Measurements from ENCODE around the gene APLP2.

The APLP2 gene

DNA sequence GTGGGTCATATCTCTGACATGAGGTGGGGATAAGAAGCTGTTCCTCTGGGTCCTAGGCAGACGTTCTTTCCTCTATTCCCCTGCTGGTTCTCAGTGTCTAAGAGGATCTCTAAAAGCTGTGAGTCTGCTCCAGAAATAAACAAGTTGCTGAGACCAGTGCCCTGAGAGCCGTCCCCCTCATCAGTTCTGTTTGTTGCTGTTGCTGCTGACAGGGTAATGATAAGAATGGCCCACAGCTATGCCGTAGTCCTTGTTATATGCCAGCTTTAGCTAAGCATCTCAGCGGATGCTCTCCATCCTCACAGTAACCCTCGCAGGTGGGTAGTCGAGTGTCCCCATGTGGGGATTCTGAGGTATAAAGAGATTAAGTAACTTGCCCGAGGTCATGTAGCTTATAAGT, 66.4 kb downstream of the APLP2 start:
- no peak overlapping the region for H3K27ac ChIP-seq (ENCODE audit: low read depth, low read length)
- H3K9ac ChIP-seq (ENCODE audit: low read length in 5 of 5): no peak overlapping the region
- no peak overlapping the region for H3K4me3 ChIP-seq (ENCODE audit: low read depth in 1 of 5, low read length in 5 of 5)
- no peaks in the 10 kb centered on the region for H3K9me3 ChIP-seq (ENCODE audit: control insufficient read depth in 5 of 5, low read length in 5 of 5)
- peaks cover 0 to 79% (median 56%) of the 10 kb centered on the region in 5 donors for H3K36me3 ChIP-seq (ENCODE audit: control insufficient read depth in 5 of 5, insufficient read depth in 5 of 5, low read length in 5 of 5)
- H3K27me3 ChIP-seq (ENCODE audit: control insufficient read depth in 5 of 5, insufficient read depth in 4 of 5, low read length in 5 of 5): no peaks in the 10 kb centered on the region
- H3K4me1 ChIP-seq (ENCODE audit: control insufficient read depth in 5 of 5, insufficient read depth in 5 of 5, low read length in 5 of 5): peaks cover 0 to 10% (median 5%) of the 10 kb centered on the region in 5 donors

DNA sequence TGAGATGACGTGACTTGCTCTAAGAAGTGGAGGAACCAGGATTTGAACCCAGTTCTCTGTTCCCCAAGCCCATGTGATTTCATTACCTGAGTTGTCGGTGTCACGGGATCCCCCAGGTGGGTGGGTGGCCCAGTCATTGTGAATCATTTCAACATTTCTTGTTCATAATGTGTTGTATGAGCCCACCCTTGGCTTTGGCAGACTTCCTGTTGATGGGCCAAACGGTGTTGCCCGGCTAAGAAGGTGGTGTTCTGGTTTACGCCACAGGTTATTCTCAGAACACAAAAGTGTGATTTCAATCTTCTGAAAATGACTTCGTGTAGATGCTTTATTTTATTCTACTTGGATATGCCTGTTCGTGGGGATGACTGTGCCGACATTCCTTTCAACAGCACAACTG, 68.3 kb downstream of the APLP2 start:
- H3K4me1 ChIP-seq (ENCODE audit: control insufficient read depth in 5 of 5, insufficient read depth in 5 of 5, low read length in 5 of 5): peaks cover 0 to 25% (median 14%) of the 10 kb centered on the region in 5 donors
- H3K27me3 ChIP-seq (ENCODE audit: control insufficient read depth in 5 of 5, insufficient read depth in 4 of 5, low read length in 5 of 5): no peaks in the 10 kb centered on the region
- H3K9ac ChIP-seq (ENCODE audit: low read length in 5 of 5): no peak overlapping the region
- H3K4me3 ChIP-seq (ENCODE audit: low read depth in 1 of 5, low read length in 5 of 5): no peak overlapping the region
- H3K27ac ChIP-seq (ENCODE audit: low read depth, low read length): no peak overlapping the region
- peaks cover 0 to 83% (median 66%) of the 10 kb centered on the region in 5 donors for H3K36me3 ChIP-seq (ENCODE audit: control insufficient read depth in 5 of 5, insufficient read depth in 5 of 5, low read length in 5 of 5)
- H3K9me3 ChIP-seq (ENCODE audit: control insufficient read depth in 5 of 5, low read length in 5 of 5): no peaks in the 10 kb centered on the region

DNA sequence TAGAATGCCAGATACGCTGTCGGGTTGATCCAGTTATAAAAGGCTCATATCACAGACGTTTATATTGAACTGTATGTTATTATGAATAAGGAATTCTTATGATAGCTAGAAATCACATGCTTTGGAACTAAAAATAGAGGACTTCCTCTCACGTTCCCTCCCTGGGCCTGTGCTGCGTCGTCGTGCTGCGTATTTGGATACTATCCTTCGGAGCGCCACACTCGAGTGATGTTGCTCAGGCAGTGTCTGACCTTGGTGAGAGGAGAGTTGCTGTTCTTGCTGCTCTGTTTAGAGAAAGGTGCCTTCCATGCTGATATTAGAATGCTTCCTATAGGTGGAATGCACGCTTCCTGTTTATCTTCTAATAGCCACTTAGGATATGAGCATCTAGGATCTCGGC, 69.7 kb downstream of the APLP2 start:
- Histone ChIP-seq H3K9ac (ENCODE audit: low read length in 5 of 5) (no peak overlapping the region), H3K27ac (ENCODE audit: low read depth, low read length) (no peak overlapping the region), H3K27me3 (ENCODE audit: control insufficient read depth in 5 of 5, insufficient read depth in 4 of 5, low read length in 5 of 5) (no peaks in the 10 kb centered on the region)

DNA sequence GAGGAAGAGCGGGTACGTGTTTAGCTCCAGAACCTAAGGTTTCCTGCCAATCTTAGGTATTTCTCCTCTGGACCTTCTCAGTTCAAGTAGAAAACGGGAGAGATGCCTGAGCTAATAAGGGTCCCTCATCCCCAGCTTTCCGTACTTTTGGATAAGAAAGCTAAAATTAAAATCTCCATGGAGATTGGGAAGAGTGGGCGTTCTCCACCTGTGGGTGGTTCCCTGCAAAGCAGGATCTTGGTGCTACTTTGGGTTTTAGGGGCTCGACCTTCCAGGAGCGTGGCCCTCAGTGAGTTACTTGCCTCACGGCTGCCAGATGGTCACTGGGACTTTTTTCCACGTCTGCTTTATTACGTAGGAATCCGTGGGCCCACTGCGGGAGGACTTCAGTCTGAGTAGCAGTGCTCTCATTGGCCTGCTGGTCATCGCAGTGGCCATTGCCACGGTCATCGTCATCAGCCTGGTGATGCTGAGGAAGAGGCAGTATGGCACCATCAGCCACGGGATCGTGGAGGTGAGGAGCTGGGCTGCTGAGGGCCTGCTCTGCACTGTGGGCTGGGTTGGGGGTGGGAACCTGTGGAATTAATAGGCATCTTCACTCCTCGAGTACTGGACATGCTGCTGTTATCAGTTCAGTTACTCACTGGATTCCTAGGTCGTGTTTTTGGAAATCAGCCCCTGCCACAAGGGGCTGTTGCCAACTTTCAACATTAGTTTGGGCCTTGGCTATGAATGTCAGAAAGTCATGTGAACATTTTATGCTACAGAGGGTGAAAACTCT, 72.1 kb downstream of the APLP2 start:
- Histone ChIP-seq H3K4me3 (ENCODE audit: low read depth in 1 of 5, low read length in 5 of 5) (no peak overlapping the region), H3K27ac (ENCODE audit: low read depth, low read length) (no peak overlapping the region), H3K9ac (ENCODE audit: low read length in 5 of 5) (peak overlapping the region in 1 of 5 donors; percentile 20), H3K9me3 (ENCODE audit: control insufficient read depth in 5 of 5, low read length in 5 of 5) (no peaks in the 10 kb centered on the region), H3K36me3 (ENCODE audit: control insufficient read depth in 5 of 5, insufficient read depth in 5 of 5, low read length in 5 of 5) (peaks cover 6 to 71% (median 58%) of the 10 kb centered on the region in 5 donors), H3K27me3 (ENCODE audit: control insufficient read depth in 5 of 5, insufficient read depth in 4 of 5, low read length in 5 of 5) (no peaks in the 10 kb centered on the region), H3K4me1 (ENCODE audit: control insufficient read depth in 5 of 5, insufficient read depth in 5 of 5, low read length in 5 of 5) (peaks cover 5 to 55% (median 35%) of the 10 kb centered on the region in 5 donors)

More for the DNA sequence above, 69.7 kb downstream of the APLP2 start:
- peaks cover 0 to 34% (median 20%) of the 10 kb centered on the region in 5 donors for H3K4me1 ChIP-seq (ENCODE audit: control insufficient read depth in 5 of 5, insufficient read depth in 5 of 5, low read length in 5 of 5)
- peaks cover 6 to 82% (median 67%) of the 10 kb centered on the region in 5 donors for H3K36me3 ChIP-seq (ENCODE audit: control insufficient read depth in 5 of 5, insufficient read depth in 5 of 5, low read length in 5 of 5)
- no peaks in the 10 kb centered on the region for H3K9me3 ChIP-seq (ENCODE audit: control insufficient read depth in 5 of 5, low read length in 5 of 5)
- H3K4me3 ChIP-seq (ENCODE audit: low read depth in 1 of 5, low read length in 5 of 5): no peak overlapping the region

DNA sequence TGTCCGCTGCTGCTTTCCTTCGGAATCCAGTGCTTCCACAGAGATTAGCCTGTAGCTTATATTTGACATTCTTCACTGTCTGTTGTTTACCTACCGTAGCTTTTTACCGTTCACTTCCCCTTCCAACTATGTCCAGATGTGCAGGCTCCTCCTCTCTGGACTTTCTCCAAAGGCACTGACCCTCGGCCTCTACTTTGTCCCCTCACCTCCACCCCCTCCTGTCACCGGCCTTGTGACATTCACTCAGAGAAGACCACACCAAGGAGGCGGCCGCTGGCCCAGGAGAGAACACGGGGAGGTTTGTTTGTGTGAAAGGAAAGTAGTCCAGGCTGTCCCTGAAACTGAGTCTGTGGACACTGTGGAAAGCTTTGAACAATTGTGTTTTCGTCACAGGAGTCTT, 74.4 kb downstream of the APLP2 start:
- no peaks in the 10 kb centered on the region for H3K9me3 ChIP-seq (ENCODE audit: control insufficient read depth in 5 of 5, low read length in 5 of 5)
- H3K9ac ChIP-seq (ENCODE audit: low read length in 5 of 5): no peak overlapping the region
- H3K36me3 ChIP-seq (ENCODE audit: control insufficient read depth in 5 of 5, insufficient read depth in 5 of 5, low read length in 5 of 5): peaks cover 6 to 57% (median 47%) of the 10 kb centered on the region in 5 donors
- H3K27me3 ChIP-seq (ENCODE audit: control insufficient read depth in 5 of 5, insufficient read depth in 4 of 5, low read length in 5 of 5): no peaks in the 10 kb centered on the region
- no peak overlapping the region for H3K4me3 ChIP-seq (ENCODE audit: low read depth in 1 of 5, low read length in 5 of 5)
- H3K27ac ChIP-seq (ENCODE audit: low read depth, low read length): no peak overlapping the region
- peaks cover 5 to 55% (median 36%) of the 10 kb centered on the region in 5 donors for H3K4me1 ChIP-seq (ENCODE audit: control insufficient read depth in 5 of 5, insufficient read depth in 5 of 5, low read length in 5 of 5)

DNA sequence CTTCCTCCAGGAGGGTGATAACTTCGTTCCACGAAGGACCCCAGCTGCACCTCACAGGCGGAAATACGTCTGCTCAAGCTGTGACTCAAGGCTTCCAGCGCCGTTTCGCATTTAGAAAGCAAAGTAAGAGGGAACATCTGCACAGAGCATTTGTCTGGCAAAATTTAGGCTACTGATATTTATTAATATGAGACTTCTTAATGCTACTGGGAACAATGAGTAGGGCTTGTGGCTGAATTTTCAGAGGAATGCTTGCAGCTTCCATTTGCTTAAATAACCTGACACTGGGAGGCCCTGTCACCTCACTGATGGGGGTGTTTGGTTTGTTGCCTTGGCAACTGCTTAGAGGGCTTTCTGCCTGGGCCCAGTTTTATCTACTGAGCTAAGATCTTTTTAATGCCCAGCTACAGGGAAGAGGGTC, 75.2 kb downstream of the APLP2 start:
- H3K9me3 ChIP-seq (ENCODE audit: control insufficient read depth in 5 of 5, low read length in 5 of 5): no peaks in the 10 kb centered on the region
- H3K9ac ChIP-seq (ENCODE audit: low read length in 5 of 5): no peak overlapping the region
- H3K36me3 ChIP-seq (ENCODE audit: control insufficient read depth in 5 of 5, insufficient read depth in 5 of 5, low read length in 5 of 5): peaks cover 6 to 49% (median 42%) of the 10 kb centered on the region in 5 donors
- no peaks in the 10 kb centered on the region for H3K27me3 ChIP-seq (ENCODE audit: control insufficient read depth in 5 of 5, insufficient read depth in 4 of 5, low read length in 5 of 5)
- H3K4me1 ChIP-seq (ENCODE audit: control insufficient read depth in 5 of 5, insufficient read depth in 5 of 5, low read length in 5 of 5): peaks cover 5 to 49% (median 36%) of the 10 kb centered on the region in 5 donors
- no peak overlapping the region for H3K4me3 ChIP-seq (ENCODE audit: low read depth in 1 of 5, low read length in 5 of 5)
- H3K27ac ChIP-seq (ENCODE audit: low read depth, low read length): no peak overlapping the region

DNA sequence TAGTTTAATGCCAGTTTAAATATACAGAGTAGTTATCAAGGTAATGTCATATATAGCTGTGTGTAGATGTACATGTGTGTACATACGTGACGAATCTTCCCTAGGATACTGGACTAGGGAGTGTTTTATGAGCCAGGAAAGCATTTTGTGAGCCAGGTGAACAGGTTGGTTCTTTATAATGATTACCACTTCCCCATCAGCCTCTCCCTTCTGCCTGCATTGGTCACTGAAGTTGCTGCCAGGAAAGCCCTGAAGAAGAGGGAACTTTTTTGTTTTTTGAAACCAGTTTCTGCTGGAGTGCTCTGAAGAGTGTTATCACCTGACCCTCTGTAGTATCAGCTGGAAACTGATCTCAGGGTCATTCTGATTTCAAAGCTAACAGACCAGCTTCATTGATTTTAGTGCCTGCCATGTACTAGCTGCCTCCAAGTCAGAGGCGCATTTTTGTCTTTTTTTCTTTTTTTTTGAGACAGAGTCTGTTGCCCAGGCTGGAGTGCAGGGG, 75.7 kb downstream of the APLP2 start:
- Histone ChIP-seq H3K9me3 (ENCODE audit: control insufficient read depth in 5 of 5, low read length in 5 of 5) (no peaks in the 10 kb centered on the region), H3K27ac (ENCODE audit: low read depth, low read length) (no peak overlapping the region), H3K36me3 (ENCODE audit: control insufficient read depth in 5 of 5, insufficient read depth in 5 of 5, low read length in 5 of 5) (peaks cover 6 to 44% (median 37%) of the 10 kb centered on the region in 5 donors), H3K4me1 (ENCODE audit: control insufficient read depth in 5 of 5, insufficient read depth in 5 of 5, low read length in 5 of 5) (peaks cover 5 to 49% (median 36%) of the 10 kb centered on the region in 5 donors), H3K27me3 (ENCODE audit: control insufficient read depth in 5 of 5, insufficient read depth in 4 of 5, low read length in 5 of 5) (no peaks in the 10 kb centered on the region), H3K4me3 (ENCODE audit: low read depth in 1 of 5, low read length in 5 of 5) (no peak overlapping the region), H3K9ac (ENCODE audit: low read length in 5 of 5) (no peak overlapping the region)

DNA sequence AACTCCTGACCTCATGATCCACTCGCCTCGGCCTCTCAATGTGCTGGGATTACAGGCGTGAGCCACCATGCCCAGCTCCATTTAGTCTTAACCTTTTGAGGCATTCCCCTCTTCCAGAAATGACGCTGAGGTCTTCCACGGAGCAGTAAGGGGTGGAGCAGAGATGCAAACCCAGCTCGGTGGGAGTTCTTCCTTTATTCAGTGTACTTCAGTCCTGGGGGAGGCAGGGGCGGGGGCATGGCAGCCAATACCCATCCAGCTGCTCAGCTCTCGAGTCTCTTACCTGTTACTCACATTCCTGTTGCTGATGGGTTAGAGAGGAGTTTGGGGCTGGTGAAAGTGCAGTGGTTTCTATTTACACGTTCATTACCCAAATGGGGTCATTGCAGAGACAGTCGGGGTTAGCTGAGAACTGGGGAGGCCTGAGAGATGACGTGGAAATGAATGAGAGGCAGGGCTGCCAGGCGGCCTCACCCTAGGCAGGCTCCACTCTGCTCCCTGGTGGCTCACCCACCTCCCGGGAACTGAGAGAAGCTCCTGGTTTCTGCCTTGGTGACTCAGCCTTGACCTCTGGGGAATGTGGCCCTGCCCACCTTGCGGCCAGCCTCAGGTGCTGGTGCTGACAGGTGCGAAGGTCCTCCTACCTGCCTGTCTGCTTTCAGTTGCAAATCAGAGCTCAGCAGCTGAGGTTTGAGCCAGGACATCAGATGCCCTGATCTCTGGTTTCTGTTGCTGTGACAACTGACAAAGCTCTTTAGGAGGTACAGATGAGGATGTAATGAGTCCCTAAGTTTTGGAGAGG, 76.5 kb downstream of the APLP2 start:
- H3K4me3 ChIP-seq (ENCODE audit: low read depth in 1 of 5, low read length in 5 of 5): no peak overlapping the region
- H3K36me3 ChIP-seq (ENCODE audit: control insufficient read depth in 5 of 5, insufficient read depth in 5 of 5, low read length in 5 of 5): peaks cover 6 to 38% (median 32%) of the 10 kb centered on the region in 5 donors
- H3K9ac ChIP-seq (ENCODE audit: low read length in 5 of 5): peak overlapping the region in 2 of 5 donors; percentile 2 to 16
- peak overlapping the region; percentile 34 for H3K27ac ChIP-seq (ENCODE audit: low read depth, low read length)
- no peaks in the 10 kb centered on the region for H3K27me3 ChIP-seq (ENCODE audit: control insufficient read depth in 5 of 5, insufficient read depth in 4 of 5, low read length in 5 of 5)
- H3K4me1 ChIP-seq (ENCODE audit: control insufficient read depth in 5 of 5, insufficient read depth in 5 of 5, low read length in 5 of 5): peaks cover 5 to 49% (median 36%) of the 10 kb centered on the region in 5 donors
- no peaks in the 10 kb centered on the region for H3K9me3 ChIP-seq (ENCODE audit: control insufficient read depth in 5 of 5, low read length in 5 of 5)

DNA sequence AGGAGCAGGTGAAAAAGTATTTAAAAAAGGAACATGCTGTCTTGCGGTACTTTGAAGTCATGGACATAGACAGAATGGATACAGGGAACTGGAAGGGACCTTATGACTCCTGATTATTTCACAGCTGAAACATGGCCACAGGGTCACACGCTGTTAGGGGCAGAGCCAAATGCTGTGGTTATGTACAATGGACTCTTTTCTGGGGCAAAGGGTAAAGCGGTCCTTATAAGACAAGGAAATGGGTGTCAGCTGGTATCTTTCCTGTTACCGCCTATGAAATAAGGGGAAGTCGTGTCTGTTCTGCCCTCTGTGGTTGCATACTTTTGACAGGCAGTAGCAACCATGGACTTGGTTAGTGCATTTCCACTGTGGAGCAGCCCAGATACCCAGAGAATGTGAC, 77.1 kb downstream of the APLP2 start:
- Histone ChIP-seq H3K9me3 (ENCODE audit: control insufficient read depth in 5 of 5, low read length in 5 of 5) (no peaks in the 10 kb centered on the region), H3K27me3 (ENCODE audit: control insufficient read depth in 5 of 5, insufficient read depth in 4 of 5, low read length in 5 of 5) (no peaks in the 10 kb centered on the region), H3K36me3 (ENCODE audit: control insufficient read depth in 5 of 5, insufficient read depth in 5 of 5, low read length in 5 of 5) (peaks cover 6 to 32% (median 26%) of the 10 kb centered on the region in 5 donors), H3K4me1 (ENCODE audit: control insufficient read depth in 5 of 5, insufficient read depth in 5 of 5, low read length in 5 of 5) (peaks cover 5 to 46% (median 34%) of the 10 kb centered on the region in 5 donors), H3K9ac (ENCODE audit: low read length in 5 of 5) (peak overlapping the region in 1 of 5 donors; percentile 16), H3K27ac (ENCODE audit: low read depth, low read length) (peak overlapping the region; percentile 34), H3K4me3 (ENCODE audit: low read depth in 1 of 5, low read length in 5 of 5) (no peak overlapping the region)

All from subcutaneous abdominal adipose tissue (tissue), 5 donors.